ENCODE data around the gene CCDC158. TPM values are rescaled to one million over a fixed set of nuclear protein-coding genes. Genes with fewer than 3 reads are reported as not detected.
"Not testable (repeated sequence)": the region's sequence is repeated elsewhere in the genome, so short reads cannot be mapped to it uniquely, and the experiment has no call there.

The CCDC158 gene
- total RNA-seq, 4 donors from 2014 or later: 0.19 TPM; not detected in 3

- TF ChIP-seq CTCF (IDR thresholded peaks at IDR 0.05) (no peak), POLR2A (IDR thresholded peaks at IDR 0.05) (no peak)
- H3K4me3 ChIP-seq: no peak overlapping the region
- no peaks in the 10 kb centered on the region for H3K4me1 ChIP-seq
- H3K27ac ChIP-seq: no peak overlapping the region
- no peak for DNase-seq
- 52 to 73% methylated on average over 3 of the region's 3 CpGs for WGBS, 2 donors
- no peaks in the 10 kb centered on the region for H3K36me3 ChIP-seq
- no peaks in the 10 kb centered on the region for H3K27me3 ChIP-seq
- intact Hi-C loops (cut with DNase I): no loop called here
- H3K9me3 ChIP-seq: peaks cover 0 to 9% (median 6%) of the 10 kb centered on the region in 3 donors
Measured at GRCh38 chr4:76458825-76459224, 37.9 kb upstream of the CCDC158 start.

- intact Hi-C loops (cut with DNase I): no loop called here
Measured at GRCh38 chr4:76458297-76458696, 37.4 kb upstream of the CCDC158 start.

GRCh38 chr4:76457885-76458284 is 36.9 kb upstream of the CCDC158 start:
- H3K36me3 ChIP-seq: no peaks in the 10 kb centered on the region
- intact Hi-C loops (cut with DNase I): no loop called here
- no peak overlapping the region for H3K27ac ChIP-seq
- DNase-seq: no peak
- H3K4me1 ChIP-seq: no peaks in the 10 kb centered on the region
- no peak overlapping the region for H3K4me3 ChIP-seq
- H3K9me3 ChIP-seq: no peaks in the 10 kb centered on the region
- 39 to 66% methylated on average over 4 to 7 of the region's 7 CpGs for WGBS, 2 donors
- no peak for TF ChIP-seq POLR2A (IDR thresholded peaks at IDR 0.05)
- TF ChIP-seq CTCF (IDR thresholded peaks at IDR 0.05): no peak
- H3K27me3 ChIP-seq: no peaks in the 10 kb centered on the region

More at GRCh38 chr4:76458297-76458696, 37.4 kb upstream of the CCDC158 start:
- TF ChIP-seq CTCF (IDR thresholded peaks at IDR 0.05): no peak
- no peak for TF ChIP-seq POLR2A (IDR thresholded peaks at IDR 0.05)
- Histone ChIP-seq H3K27me3 (no peaks in the 10 kb centered on the region), H3K36me3 (no peaks in the 10 kb centered on the region), H3K4me1 (no peaks in the 10 kb centered on the region), H3K9me3 (peaks cover 0 to 4% (median under 1%) of the 10 kb centered on the region in 3 donors), H3K4me3 (no peak overlapping the region), H3K27ac (no peak overlapping the region)
- 48 to 81% methylated on average over 2 of the region's 2 CpGs for WGBS, 2 donors
- no peak for DNase-seq

GRCh38 chr4:76454073-76454472 is 33.1 kb upstream of the CCDC158 start:
- WGBS, 2 donors: 92 to 95% methylated on average over 6 of the region's 6 CpGs
- H3K4me1 ChIP-seq; H3K27me3 ChIP-seq; intact Hi-C loops (cut with DNase I); H3K4me3 ChIP-seq; H3K9me3 ChIP-seq; H3K36me3 ChIP-seq; DNase-seq; H3K27ac ChIP-seq: not testable (repeated sequence)

GRCh38 chr4:76453232-76453631 is 32.3 kb upstream of the CCDC158 start:
- 56 to 79% methylated on average over 2 of the region's 2 CpGs for WGBS, 2 donors
- DNase-seq: no peak
- intact Hi-C loops (cut with DNase I): no loop called here
- no peak overlapping the region for H3K27ac ChIP-seq
- no peak overlapping the region for H3K4me3 ChIP-seq
- H3K4me1 ChIP-seq: peaks cover 0 to 10% (median 0%) of the 10 kb centered on the region in 3 donors
- no peaks in the 10 kb centered on the region for H3K9me3 ChIP-seq
- TF ChIP-seq POLR2A (IDR thresholded peaks at IDR 0.05) (no peak), CTCF (IDR thresholded peaks at IDR 0.05) (no peak)
- no peaks in the 10 kb centered on the region for H3K27me3 ChIP-seq
- no peaks in the 10 kb centered on the region for H3K36me3 ChIP-seq

GRCh38 chr4:76449833-76450232 is 28.9 kb upstream of the CCDC158 start:
- DNase-seq: no peak
- Histone ChIP-seq H3K4me1 (peaks cover 0 to 10% (median 0%) of the 10 kb centered on the region in 3 donors), H3K36me3 (no peaks in the 10 kb centered on the region), H3K27me3 (no peaks in the 10 kb centered on the region), H3K27ac (no peak overlapping the region), H3K9me3 (no peaks in the 10 kb centered on the region), H3K4me3 (no peak overlapping the region)
- WGBS, 2 donors: 33 to 43% methylated on average over 2 of the region's 2 CpGs
- TF ChIP-seq CTCF (IDR thresholded peaks at IDR 0.05): no peak
- no peak for TF ChIP-seq POLR2A (IDR thresholded peaks at IDR 0.05)
- intact Hi-C loops (cut with DNase I): no loop called here
